Ramos (cell line): ENCODE data around the gene MYO5C.

Source experiments
- in situ Hi-C: fragments of 300-500 bp; cut with MboI; formaldehyde crosslinking; loops from one replicate; pipeline ENCODE4 v1.14.3; 2022; ENCODE audit warnings: low sequenced_read_pairs; ENCODE audit not compliant: unreplicated experiment

Gene MYO5C

DNA sequence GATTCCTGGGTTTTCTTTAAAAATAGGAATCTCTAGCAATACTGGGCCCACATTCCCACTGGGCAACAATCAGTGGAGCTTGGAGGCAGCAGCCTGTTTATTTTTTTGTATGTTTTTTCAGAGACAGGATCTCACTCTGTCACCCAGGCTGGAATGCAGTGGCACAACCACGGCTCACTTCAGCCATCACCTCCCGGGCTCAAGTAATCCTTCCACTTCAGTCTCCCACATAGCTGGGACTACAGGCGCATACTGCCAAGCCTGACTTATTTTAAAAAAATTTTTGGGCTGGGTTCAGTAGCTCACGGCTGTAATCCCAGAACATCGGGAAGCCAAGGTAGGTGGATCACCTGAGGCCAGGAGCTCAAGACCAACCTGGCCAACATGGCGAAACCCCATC is 75.4 kb downstream of the MYO5C start:
- in situ Hi-C loops: no loop called here

GRCh38 chr15:52218816-52219215 is 76.8 kb downstream of the MYO5C start:
- in situ Hi-C loops: no loop called here

DNA sequence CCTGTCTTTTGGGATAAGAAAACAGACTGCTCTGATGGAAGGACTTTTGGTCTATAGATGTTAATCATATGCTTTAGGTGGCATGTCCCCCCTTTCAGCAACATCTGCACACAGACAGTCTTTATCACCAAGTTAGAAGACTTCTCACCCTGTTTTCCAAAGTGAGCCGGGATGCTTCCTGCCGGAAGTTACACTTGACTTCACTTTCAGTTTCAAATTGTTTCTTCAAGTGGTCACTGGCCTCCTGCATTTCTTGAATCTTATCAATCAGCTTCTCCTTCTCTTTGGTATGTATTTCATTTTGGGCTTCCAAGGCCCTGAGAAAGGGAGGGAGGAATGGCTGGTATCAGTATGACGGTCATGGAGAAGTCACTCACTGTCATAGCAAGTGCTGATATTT is 77.2 kb downstream of the MYO5C start:
- in situ Hi-C loops: no loop called here

- in situ Hi-C loops: no loop called here
Measured at GRCh38 chr15:52217186-52217585, 78.4 kb downstream of the MYO5C start.

DNA sequence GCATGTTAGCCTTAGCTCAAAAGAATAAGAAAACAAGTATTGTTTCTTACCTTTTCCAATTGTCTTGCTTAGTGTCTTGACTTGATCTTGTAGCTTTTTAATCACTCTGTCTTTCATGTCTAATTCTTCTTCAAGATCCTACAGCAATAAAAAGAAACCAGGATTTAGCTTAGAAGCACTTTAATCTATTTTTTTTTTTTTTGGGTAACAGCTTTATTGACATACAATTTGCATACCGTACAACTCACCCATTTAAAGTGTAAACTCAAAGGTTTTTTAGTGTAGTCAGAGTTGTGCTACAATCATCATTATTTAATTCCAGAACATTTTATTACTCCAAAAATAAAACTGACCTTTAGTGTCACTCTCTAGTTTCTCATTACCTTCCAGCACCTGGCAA is 81.1 kb downstream of the MYO5C start:
- in situ Hi-C loops: no loop called here

GRCh38 chr15:52213206-52213605 is 82.4 kb downstream of the MYO5C start:
- in situ Hi-C loops: no loop called here

DNA sequence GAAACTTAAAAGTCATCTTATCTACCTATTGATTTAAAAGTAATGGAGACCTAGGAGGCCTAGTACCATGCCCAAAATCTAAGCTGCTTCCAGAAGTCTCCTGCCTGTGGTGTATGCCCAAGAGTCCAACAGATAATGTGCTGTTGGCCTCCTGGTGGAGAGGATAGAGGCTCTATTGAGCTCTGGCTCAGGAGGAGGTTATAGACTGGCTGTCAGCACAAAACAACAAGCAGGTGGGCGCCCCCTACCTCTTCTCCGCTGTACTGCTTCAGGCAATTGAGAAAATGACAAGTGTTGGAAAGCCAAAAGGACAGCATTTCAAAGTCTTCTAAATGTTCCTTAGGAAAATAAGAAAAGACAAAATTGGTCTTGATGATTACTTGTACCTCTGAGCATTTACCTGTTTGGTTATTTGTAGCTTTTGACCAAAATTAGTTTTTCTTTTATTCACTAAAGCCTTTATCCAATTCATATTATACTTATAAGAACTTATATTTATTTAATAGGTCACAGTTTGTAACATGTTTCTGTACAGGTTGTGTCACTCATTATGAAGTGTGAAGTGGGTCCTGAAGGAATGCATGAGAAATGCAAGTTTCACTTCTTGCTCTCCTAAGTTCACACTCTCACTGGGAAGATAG is 87.2 kb downstream of the MYO5C start:
- in situ Hi-C loops: no loop called here

DNA sequence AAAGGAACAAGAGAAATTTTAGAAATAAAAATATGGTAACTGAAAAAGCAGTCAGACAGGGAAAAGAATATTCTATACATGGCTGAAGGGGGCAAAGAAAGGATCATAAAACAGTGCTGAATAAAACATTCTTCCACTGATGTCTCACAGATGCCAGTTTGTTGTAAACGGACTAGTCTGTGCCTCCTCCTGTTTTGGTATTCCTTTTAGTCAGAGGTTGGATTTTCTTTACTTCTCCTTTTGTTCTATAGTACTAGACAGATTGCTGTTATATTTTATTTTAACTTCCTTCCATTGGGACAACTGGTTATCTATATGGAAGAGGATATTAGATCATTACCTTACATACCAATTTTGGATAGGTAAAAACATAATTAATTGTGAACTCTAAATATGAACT is 88.4 kb downstream of the MYO5C start:
- in situ Hi-C loops: no loop called here

DNA sequence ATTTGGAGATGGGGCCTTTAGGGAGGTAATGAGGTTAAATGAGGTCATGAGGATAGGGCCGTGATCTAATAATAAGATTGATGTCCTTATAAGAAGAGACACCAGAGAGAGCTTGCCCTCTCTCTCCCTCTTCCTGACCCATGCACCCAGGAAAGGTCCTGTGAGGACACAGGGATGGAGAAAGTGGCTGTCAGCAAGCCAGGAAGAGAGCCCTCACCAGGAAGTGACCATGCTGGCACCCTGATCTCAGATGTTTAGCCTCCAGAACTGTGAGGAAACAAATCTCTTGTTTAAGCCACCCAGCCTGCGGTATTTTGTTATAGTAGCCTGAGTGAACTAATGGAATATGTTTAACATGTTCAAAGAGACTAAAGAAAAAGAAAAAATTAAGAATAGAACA is 89.2 kb downstream of the MYO5C start:
- in situ Hi-C loops: no loop called here

DNA sequence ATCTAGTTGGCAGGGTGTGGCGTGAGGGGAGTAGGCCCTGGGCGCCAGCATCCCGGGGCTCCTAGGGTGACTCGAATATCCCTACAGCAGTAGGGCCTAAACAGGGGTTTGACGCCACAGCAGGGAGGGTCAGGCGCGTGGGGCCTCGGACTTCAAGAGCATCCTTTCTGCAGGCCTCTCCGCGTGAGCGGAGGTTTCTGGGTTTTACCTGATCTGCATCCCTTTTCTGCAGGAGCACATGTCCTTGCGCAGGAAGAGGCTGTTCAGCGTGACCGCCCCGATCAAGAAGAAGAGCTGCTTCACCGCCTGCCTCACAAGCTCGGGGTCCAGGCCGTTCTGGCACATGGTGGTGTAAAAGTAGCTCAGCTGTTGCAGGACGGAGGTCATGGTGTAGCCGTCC is 90.9 kb downstream of the MYO5C start:
- in situ Hi-C loops: no loop called here

GRCh38 chr15:52200831-52201365 is 94.7 kb downstream of the MYO5C start:
- in situ Hi-C loops: no loop called here

DNA sequence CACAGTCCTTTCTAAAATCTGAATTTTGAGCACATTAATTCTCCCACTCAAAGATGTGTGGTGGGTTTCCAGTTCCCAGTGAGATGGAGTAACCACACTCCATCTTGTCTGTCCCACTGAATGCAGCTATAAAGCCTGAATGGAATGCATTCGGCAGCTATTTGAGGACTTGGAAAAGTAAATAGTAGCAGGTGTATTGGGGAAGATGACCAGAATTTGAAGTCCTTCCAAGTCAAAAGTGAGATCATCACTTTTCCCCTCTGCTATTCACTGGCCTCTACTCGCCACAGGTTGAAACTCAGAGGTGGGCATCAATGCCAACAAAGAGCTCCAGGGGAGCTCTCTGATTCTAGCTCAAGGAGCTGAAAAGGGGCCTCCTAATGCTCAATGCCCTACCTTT is 96.3 kb downstream of the MYO5C start:
- in situ Hi-C loops: no loop called here

DNA sequence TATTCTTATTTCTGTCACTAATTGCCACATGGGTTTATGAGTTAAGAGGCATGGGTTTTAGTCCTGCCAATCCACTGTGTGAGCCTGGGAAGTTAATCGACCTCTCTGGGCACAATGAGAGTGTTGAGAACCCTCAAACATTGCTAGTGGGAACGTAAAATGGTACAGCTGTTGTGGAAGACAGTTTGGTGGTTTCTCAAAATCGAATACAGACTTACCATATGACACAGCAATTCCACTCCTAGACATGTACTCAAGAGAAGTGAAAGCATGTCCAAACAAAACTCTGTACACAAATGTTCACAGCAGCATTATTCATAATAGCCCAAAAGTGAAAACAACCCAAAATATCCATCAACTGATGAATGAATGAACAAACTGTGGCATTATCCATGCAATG is 98.7 kb downstream of the MYO5C start:
- in situ Hi-C loops: no loop called here

DNA sequence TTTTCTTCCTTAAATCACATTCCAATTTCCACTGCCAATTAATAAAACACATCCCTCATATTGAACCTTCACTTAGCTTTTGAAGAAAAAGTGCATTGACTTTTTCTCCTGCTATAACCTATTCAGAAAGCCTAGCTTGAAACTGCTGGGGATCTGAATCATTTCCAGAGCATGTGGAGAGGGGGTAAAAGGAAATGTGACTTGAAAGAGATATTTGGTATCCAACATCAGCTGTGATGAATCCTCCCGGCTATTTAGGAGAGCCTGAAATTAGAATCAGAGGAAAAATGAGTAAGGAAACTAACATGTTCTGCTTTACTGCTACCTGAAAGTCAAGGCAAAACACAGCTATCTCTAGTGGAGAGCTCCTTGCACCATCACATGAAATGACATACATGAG is 101.8 kb downstream of the MYO5C start:
- in situ Hi-C loops: no loop called here

- in situ Hi-C loops: no loop called here
Measured at GRCh38 chr15:52193321-52193720, 102.3 kb downstream of the MYO5C start.

GRCh38 chr15:52191207-52191606 is 104.4 kb downstream of the MYO5C start, which contains the start of gene GNB5:
Gene GNB5, minus strand, starts transcription at chr15:52191392. Its CDS starts 6,716 bp downstream, at chr15:52184676.
- in situ Hi-C loops: no loop called here

DNA sequence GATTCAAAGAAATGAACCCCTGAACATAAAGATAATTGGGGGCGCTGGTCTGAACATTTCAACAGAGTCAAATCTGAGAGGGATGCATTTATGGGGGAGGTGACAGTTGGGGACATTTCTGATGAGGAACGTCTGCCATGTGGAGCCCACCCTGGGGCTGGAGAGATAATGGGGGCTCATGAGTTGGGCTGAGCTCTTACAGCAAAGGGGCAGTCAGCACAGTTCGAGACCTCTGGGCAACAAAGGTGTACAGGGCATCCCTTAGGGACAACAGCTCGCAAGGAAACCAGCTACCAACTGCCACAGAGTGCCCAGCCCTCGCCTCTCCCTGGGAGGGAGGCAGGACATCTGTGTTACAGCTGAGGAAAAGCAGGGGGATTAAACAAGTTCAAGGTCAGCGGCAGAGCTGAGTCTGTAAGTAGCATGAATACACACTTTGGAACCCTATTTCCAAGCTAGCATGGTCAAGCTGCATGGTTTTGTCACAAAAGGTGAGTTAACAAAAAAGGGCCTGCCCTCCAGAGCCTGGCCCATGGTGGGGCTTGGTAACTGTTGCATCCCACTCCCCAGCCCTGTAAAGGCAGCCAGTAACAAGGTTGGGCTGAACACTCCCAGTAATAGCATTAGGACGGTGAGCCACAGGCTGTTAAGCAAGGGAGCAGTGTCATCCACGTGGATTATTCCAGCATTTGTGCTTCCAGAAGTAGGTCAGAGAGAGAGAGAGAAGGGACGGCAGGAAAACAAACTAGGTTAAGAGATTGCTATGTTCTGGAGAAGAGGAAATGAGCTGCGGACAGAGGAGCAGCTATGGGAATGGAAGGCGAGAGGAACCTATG is 108.7 kb downstream of the MYO5C start:
- in situ Hi-C loops: no loop called here

DNA sequence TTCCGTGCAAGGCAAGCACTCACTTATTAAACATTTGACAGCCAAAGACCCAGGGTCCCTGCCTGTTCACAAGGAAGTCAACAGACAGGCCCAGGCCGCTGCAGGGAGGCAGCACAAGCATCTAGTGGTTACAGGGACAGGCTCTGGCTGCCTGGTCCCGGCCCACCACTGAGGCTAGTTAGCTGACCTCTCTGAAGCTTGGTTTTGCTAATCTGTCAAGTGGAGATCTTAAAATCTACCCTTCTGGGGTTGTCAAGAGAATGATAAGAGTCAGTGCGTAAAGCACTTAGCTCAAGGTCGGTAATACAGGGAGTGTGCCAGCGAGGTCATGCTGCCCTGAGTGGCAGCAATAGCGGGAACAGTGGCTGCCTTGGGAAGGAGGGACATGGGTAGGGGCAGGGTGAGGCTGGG is 110.4 kb downstream of the MYO5C start:
- in situ Hi-C loops: no loop called here

DNA sequence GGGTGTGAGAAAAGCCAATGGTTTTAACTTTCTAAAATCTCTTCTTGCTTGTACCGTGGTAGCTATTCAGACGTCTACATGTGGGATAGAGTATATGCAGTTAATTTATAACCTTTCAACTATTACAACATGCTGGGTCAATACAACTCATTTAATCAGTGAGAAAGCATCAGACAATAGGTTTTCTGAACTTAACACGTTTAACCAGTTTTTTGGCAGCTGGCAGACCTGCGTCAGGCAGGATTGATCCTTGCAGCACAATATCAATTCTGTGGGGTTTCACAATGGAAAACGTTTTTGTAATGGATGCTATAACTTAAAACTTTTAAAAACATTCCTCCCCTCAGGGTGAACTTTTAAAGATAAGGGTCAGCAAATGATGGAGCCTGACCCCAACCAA is 110.9 kb downstream of the MYO5C start:
- in situ Hi-C loops: no loop called here

GRCh38 chr15:52183562-52184173 is 111.9 kb downstream of the MYO5C start:
- in situ Hi-C loops: no loop called here
